Measurements from ENCODE around the gene RPS26.

DNA sequence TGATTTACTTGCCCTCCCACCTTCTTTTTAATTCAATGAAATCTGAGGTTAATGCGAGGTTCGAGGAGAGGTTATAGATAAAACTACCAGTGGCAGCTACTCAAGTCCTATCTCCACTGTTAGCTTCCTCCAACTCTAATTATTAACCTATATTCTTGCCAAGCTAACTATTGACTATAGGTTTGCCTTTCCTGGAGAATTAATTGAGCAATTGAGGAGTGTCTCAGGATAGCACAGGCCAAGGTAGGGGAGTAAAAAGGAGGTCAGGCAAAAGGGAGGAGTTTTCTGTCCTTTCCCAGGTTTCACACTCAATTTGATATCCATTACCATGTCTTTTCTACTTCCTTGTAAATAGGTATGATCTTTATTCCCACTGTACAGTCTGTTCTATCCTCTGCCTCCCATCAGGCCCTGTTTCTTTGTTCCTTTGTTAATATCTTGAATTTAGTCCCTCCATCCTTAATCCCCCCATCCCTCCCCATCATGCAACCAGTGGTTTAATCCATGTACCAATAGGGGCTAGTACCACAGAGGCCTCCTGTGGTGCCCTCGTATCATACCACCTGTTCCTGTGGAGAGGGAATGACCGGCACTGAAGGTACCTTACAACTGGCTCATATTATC is 48.4 kb upstream of the RPS26 start:
- TF ChIP-seq POLR2A (IDR thresholded peaks at IDR 0.05; ENCODE audit: low read depth, low read length) (no peak), EZH2 (IDR thresholded peaks at IDR 0.05; ENCODE audit: borderline replicate concordance, low read depth, low read length, severe bottlenecking) (no peak), JUN (IDR thresholded peaks at IDR 0.05; ENCODE audit: borderline replicate concordance, insufficient read depth, insufficient read length, low read depth) (no peak), MAX (IDR thresholded peaks at IDR 0.05; ENCODE audit: insufficient read depth, insufficient read length) (no peak), POLR2AphosphoS5 (IDR thresholded peaks at IDR 0.05; ENCODE audit: insufficient read depth, low read depth, low read length) (no peak), MYC (IDR thresholded peaks at IDR 0.05; ENCODE audit: low read depth, low read length) (no peak), GATA2 (IDR thresholded peaks at IDR 0.05; ENCODE audit: insufficient read depth, insufficient read length, low read depth, low read length) (no peak), FOS (IDR thresholded peaks at IDR 0.05; ENCODE audit: borderline replicate concordance, insufficient read depth, low read length) (no peak)
- TF ChIP-seq, protein P1, sequence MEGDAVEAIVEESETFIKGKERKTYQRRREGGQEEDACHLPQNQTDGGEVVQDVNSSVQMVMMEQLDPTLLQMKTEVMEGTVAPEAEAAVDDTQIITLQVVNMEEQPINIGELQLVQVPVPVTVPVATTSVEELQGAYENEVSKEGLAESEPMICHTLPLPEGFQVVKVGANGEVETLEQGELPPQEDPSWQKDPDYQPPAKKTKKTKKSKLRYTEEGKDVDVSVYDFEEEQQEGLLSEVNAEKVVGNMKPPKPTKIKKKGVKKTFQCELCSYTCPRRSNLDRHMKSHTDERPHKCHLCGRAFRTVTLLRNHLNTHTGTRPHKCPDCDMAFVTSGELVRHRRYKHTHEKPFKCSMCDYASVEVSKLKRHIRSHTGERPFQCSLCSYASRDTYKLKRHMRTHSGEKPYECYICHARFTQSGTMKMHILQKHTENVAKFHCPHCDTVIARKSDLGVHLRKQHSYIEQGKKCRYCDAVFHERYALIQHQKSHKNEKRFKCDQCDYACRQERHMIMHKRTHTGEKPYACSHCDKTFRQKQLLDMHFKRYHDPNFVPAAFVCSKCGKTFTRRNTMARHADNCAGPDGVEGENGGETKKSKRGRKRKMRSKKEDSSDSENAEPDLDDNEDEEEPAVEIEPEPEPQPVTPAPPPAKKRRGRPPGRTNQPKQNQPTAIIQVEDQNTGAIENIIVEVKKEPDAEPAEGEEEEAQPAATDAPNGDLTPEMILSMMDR (IDR thresholded peaks at IDR 0.05; ENCODE audit: extremely low read depth in 1 of 2, insufficient read depth in 1 of 2, low read depth in 1 of 2, low read length in 2 of 2), result no peak

Data from endothelial cell of umbilical vein (primary cell).